AG20443 (cell line): ENCODE measurements around the gene EPHA3.
A peak's percentile ranks its signal among the peaks of the same experiment; 100 is the strongest.

Experiments
- DNase-seq: peaks from one replicate; pipeline ENCODE4 v3.0.0; 2012; ENCODE audit warnings: low spot score, mixed read lengths

Gene EPHA3

DNA sequence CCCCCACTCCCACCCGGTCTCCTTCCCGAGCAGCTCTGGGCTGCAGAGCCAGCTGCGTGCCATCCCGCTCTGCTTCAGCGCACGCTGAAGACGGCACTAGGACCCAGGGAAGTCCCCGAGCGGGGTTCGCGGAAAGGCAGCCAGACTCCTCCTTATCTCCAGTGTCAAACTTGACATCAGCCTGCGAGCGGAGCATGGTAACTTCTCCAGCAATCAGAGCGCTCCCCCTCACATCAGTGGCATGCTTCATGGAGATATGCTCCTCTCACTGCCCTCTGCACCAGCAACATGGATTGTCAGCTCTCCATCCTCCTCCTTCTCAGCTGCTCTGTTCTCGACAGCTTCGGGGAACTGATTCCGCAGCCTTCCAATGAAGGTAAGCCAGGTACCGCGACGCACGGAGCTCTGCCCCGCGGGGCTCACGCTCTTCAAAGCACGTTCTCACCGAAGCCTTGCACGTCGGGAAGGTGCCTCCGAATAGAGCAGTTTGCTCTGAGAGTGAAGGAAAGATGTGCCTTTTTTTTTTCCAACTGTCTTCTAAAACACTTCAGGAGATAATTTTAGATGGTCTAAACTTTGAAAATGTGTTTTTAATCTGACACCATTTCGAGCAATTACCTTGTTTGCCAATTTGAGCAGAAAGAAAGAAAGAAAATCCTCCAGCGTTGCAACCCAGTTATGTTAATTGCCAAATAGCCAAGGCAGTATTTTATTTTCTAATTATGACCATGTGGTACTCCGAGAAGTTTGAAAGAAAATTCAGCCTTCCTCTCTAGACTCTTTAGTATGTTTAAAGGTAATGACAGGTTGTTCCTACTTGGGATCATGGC is at the start of gene EPHA3:
EPHA3 (plus strand) TSS at position 161 of the 830 bp plus-strand sequence; CDS start at position 289, 128 bp downstream.
- DNase-seq: peak; percentile 76

DNA sequence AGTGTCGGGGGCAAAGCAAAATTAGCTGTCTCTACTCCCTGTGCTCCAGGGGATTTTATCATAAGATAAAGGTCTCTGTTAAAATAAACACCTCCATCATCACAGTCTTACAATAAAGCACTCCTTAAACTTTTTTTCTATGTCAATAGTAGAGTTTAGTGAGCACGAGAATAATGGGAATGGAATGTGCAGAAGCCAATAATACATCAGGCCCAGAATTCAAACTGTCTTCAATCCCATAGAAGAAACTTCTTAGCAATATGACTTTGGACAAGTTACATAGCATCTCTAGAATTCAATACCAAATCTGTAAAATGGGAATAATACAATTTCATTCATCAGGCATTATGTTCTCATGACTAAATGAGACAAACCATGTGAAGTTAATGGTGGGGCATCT is 49.0 kb upstream of the EPHA3 start:
- DNase-seq: no peak

DNA sequence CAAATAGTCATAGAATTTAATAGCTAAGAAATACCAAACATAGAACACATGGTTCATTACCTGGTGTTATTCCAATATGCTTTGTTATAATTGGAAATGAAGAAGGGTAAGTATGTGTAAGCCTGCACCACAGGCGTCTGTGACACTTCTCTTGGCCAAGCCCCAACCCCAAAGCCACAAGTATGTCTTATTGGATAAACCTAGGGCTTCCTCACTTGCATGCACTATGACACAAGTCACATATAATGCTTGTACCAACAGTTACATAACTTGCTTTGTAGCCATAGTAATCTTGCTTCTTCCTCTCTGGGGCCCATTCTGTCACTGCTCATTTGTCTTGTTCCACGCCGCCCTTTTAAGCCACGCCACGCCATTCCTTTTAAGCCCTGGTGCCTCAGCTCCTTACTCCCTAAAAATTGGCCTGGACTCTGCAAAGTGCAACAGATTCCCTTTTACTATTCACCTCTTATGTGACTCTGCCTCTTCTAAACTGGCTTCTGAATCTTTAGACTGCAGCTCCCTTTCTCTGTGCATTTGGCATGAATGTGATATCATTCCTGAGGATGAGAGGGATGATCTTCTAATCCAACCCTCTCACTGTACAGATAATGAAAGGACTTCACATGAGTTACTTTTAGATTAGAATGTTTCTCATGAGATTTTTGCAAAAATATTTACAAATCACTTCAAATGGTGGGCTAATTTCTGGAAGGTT is 48.1 kb upstream of the EPHA3 start:
- DNase-seq: peak; percentile 91

DNA sequence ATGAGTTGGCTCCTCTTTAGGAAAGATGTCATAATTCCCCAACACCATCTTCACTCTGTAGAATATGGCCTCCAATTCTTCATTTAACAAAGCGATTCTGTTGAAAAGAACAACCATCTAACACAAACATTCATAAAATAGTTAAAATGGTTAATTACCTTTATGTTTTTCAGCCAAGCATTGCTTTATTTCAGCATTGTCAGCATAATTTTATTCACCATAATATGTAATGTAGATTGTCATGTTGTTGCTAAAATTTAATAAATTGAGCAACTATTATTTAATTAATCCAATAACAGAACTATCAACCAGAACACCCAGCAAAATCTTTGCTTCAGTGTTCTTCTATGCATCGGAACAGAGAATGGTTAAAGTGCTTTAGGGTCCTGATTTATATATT is 46.2 kb upstream of the EPHA3 start:
- DNase-seq: no peak

DNA sequence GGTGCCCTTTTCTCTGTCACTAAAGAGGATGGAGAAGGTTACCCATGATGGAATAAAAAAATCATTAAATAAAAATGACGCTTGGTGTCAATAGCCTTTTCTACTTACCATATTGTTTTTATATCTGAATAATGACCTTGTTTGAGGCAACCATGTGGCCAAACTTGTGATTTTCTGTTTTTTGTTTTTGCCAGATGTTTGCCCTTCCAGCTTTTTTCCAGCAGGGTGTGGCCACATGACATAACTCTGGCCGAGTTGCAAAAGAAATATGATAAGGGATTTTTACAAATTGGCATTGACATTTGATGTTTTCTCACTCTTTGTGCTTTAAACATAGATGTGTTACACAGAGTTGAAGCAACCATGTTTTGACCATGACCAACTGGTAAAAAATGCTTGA is 39.7 kb upstream of the EPHA3 start:
- no peak for DNase-seq

DNA sequence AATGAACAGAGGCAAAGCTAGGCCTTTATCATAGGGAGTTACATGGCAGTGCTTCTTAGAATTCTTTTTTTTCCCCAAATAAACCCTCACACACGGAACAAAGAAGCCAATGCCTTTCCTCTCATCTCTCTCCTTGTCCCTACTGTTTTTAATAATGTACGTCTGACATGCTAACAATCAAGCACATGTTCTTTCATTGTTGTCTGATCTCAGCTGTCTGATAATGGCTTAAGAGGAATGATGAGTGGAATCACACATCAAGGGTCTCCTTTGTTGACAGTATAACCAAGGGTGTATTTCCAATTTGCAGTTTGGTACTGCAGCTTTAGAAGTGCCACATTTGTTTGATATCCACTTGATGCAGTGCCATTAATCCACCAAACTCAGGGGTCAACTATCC is 34.8 kb upstream of the EPHA3 start:
- no peak for DNase-seq

DNA sequence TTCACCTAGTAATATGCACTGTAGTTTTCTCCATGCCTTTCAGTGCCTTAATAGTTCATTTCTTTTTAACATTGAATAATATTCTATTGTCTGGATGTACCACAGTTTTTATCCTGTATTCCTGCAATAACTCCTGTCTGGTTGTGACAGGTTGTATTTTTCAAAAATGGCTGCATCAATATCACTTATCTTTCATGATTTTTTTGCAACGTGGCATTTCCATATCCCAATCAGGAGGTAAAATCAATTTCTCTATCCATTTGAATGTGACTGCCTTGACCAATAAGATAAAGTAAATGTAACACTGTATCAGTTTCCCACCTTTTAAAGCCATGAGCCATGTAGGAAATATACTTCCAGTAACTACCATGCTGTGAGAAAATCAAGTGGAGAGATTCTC is 27.5 kb upstream of the EPHA3 start:
- no peak for DNase-seq

DNA sequence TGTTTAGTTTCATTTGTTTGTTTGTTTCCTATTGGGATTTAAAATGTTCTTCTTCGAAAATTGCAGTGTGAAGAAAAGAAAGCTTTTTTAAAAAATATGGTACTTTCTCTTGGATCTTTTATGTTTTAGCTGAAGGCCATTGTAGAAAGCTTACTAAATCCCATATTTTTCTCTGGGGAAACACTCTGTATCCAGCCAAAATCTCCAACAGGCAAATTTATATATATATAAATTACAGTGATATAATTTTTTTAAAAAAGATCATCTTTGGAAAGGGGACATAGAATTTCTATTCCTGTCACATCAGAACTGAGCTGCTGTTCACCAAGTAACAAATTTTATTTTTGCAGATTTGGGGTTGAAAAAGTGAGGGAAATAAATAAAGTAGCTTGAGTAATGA is 19.6 kb upstream of the EPHA3 start:
- DNase-seq: no peak

DNA sequence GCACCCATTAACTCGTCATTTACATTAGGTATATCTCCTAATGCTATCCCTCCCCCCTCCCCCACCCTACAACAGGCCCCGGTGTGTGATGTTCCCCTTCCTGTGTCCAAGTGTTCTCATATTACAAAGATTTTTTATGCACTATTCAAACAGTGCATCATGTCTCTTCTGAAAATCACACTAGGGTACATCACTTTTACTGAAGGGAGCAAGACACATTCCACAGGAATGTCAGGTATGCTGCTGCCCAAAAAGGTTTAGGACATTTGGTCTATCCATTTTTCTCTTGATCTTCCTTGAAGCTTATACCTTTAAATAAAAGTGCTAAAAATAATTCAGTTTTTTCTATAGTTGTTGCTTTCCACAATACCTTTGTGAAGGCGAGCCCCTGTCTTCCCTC is 9.2 kb upstream of the EPHA3 start:
- no peak for DNase-seq

DNA sequence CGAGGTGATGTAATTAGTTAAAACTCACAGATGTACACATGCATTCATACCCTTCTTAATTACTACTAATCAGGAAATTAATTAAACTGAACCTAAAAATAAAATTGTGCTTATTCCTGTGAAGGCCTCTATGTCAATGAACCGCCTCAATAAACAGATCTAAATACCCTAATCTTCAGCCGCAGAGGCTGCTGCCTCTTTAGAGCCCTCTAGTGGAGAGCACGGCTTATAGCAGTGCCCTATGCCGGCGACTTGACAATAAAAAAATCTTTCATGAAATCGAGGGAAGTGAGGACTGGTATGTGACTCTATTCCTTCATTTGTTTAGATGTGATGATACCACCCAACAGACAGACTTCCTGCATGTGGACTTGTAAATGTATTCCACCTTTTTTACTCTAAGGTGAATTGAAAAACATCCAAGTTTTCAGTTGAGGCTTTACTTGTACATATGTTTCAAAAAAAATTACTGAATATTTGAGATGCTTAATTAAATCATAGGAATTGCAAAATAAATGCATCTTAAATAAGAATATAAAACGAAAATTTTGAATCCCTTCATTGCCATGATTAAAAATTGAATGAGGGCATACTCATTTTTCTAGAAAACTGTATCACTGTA is 8.3 kb upstream of the EPHA3 start:
- peak; percentile 71 for DNase-seq

DNA sequence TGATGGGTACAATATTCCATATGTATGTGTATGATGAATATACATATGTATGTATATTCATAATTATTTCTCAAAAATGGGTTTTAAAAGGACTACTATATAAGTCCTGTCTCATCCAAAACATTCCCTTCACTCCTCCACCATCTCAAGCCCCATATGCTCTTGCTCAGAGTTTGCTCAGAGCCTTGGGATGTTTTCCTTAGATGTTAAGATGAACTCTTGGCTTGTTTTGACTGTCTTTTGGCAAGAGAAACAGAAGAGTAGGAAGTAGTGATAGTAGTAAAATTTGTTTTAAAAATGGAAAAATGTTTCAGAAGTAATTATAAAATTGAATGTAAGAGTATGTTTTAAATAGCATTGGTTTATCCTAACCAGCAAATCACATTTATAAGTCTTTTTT is 6.2 kb upstream of the EPHA3 start:
- DNase-seq: no peak

DNA sequence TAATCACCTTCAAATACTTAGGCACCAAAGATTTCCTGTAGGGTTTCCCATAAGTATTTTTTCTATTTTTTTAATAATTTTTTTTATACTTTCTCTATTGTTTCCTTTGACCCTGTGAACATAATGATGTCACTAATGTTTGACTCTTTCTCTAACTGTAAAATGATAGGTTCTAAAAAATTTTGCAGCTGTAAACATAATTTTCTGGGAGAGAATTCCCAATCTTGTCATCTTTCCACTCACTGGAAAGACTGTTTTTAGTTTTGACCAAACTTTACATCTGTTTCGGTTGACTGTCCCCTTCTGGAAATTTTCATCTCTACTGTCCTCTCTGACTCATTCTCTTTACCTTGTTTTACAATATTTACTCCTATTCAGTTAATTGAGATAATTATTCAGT is 5.5 kb upstream of the EPHA3 start:
- no peak for DNase-seq

DNA sequence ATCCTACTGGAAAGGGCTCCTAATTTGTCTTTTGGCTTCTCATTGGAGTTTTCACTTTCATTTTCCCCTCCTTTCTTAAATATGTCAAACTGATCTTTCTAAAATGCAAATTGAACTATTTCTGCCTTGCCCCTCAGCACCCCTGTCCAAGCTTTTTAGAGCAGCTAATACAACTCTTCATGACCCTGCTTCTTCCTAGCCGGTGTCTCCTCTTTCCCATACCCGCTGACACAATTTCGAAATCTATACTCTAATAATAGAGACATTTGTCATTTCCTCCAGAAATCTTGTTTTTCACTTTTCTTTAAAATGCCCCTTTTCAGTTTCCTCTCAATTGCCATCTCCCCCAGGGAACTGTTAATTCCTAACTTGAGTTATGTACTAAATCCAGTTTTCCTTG is 2.9 kb upstream of the EPHA3 start:
- no peak for DNase-seq

DNA sequence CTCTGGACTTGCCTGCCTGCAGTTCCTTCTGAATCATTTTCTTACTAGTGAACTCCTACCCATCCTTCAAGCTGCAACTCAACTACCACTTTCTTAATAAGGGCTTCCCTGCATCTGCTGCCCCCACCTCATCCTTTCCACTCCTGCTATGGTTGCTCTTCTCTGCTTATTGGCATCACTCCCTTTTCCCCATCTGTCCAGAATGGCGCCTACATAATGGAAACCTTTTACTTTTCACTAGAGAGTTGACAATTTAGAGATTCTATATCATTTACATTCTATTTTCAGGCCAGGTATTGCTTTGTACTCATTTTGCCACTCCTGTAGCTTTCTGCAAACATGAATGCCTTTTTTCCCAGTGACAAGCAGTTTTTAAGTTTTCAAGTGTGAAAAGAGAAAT is 1.9 kb upstream of the EPHA3 start:
- no peak for DNase-seq

DNA sequence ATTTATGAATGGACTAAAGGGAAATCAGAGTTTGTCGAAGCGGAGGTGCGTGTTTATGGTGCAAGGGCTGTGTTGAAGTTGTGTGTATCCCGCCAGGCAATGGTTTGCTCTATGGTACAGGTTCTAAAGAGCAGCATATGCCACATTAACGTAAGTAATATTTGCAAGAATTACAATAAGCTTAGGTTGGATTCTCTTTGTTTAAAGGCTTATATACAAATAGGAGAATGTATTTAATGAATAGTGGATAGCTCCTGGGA is 800 bp downstream of the EPHA3 start:
- no peak for DNase-seq

DNA sequence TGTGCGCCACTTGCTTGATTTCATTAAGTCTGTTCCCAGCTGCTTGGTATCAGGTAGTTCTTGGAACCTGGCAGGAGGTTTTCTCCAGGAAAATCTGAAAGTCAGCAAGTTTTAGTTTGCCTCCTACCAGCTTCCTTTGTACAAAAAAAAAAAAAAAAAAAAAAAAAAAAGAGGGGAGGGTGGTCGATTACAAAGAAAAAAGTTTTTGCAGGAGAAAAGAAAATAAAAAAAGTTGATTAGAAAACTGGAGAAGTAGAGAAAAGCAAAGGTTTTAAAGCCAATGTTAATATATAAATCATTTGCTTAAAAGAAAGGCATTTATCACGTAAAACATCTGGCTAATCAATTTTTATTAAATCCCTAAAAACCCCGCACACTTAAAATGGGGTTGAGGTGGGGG is 5.9 kb downstream of the EPHA3 start:
- no peak for DNase-seq

DNA sequence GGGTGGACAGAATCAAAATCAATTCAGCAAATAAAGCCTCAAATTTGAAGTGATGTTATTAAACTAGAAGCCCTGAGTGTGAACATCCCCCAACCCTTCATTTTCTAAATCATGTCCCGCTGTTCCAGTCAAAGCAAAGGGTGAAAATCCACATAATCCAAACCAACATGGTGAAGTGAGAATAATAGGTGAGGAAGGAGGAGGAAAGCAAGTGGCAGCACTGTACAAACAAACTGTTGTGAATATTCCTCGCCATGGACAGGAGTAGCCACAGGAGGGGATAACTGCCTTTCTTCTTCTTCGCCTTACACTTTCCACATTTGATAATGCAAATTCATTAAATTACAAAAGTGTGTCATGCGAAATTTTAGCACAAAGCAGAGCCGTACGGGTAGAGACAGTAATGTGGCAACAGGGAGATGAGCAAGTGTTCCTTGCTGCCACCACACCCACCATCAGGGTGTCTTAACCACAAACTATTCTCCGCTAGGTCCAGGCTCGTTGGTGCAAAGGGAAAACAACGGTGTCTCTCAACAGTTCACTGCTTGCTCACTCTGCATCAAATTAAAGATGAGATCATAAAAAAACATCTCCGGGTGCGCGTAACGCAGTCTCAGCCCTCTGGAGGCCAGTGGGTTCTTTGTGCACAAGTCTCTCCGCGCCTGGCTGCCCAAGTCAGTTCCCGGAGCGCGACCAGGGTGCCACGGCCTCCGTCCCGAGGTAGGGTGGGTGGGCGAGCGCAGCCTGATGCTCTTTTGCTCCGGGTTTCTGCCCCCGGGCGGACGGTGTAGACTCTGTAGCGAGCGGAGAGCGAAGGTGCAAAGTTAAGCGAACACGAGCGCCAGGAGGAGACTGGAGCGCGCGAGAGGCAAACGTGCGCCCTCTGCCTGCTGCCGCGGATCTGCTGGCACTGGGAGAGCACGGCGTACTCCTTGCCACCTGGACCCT is 6.7 kb downstream of the EPHA3 start:
- DNase-seq: peak; percentile 72

DNA sequence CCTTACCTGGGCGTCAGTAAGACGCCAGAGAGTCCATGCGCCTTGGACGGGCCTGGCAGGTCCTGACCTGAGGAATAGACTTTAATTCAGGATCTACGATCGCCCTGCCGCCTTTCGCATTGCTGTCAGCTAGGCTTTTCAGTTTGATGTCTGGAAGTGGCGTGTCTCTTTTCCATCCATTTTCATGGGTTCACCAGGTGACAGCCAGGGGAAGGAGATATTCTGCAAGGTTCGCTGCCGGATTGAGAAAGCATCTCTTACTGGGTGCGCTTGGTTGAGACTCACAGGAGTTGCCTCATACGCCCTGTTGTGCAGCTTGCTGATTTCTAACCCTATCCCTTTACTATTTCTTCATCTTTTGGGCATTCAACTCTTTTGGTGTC is 7.4 kb downstream of the EPHA3 start:
- no peak for DNase-seq

DNA sequence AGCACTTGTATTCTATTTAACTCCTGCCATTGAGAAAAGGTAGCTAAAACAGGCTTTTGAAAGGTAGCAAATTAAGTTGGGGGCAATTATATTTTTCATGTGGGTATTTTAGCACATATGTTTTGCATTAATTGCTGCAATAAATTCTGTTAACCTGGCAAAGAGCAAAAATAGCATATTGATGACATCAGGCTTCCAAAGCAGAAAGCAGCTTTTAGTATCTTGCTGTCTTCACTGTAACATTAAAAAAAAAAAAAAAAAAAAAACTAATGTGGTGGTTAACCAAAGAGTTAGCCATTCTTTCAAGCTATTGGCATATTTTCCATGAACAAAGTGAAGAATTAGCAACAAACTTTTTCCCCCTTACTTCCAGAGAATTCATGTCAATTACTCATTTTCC is 9.1 kb downstream of the EPHA3 start:
- no peak for DNase-seq

DNA sequence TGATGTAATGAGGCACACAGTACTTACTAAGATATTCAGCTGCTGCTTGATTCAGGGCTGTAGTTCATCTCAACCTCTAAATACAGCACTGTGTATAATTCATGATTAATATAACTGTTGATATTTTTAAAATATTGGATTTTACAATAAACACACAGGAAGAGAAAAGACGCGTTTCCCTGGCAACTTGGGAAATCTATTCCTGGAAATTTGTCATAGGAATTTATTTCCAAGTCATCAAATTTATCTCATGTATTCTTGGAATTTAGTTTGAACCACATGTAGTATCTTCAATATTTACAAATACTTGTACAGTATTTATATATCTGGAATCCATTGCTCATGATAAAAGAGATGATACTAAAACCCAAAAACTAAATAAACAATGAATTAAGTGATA is 30.6 kb downstream of the EPHA3 start:
- no peak for DNase-seq

DNA sequence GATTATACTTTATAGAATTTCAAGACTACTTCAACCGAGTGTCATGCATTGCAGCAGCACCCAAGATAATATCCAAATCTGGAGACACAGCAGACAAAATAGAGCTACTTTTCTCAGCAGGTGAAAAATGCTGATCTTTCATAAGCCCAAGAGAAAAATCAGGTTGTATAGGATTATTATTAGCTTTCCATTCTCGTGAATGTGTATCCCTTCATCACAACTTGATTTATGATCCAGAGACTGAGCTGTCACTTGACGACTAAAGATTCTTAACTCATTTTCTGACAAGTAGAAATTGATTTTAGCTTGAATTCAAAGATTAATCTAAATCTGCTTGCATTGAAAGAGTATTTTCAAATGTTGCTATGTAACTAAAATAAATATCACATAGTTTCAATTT is 32.4 kb downstream of the EPHA3 start:
- DNase-seq: no peak

DNA sequence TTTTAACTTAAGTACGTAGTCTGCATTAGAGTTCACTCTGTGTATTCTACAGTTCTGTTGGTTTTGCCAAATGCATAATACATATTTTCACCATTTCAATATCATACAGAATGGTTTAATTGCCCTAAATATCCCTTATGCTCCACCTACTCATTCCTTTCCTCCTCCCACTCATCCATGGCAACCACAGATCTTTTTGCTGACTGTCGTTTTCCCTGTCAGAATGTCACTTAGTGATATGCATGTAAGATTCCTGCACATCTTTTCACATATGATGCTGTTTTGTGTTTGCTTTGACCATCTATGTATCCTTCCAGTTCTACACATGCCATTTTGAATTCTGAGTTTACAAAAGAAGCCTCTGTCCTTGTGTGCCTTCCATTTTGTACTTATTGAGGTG is 36.7 kb downstream of the EPHA3 start:
- no peak for DNase-seq
